Measurements from ENCODE around the gene CNBP. TPM values are rescaled to one million over a fixed set of nuclear protein-coding genes. Genes with fewer than 3 reads are reported as not detected.
A peak's percentile ranks its signal among the peaks of the same experiment; 100 is the strongest.

CNBP gene
- total RNA-seq, 4 donors from 2014 or later, result 355 to 461 (median 405) TPM

DNA sequence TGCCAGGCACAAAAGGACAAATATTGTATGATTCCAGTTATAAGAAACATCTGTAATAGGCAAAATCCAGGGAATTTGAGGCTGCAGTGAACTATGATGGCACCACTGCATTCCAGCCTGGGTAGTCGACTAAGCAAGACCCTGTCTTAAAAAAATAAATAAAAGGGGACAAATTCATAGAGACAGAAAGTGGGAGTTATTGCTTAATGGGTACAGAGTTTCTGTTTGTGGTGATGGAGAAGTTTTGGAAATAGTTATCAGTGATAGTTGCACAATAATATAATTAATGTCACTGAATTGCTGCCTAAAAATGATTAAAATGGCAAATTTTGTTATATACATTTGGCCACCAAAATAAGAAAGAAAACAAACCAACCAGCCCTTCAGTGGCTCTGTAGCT lies 27.6 kb upstream of the CNBP start:
- Histone ChIP-seq H3K4me3 (no peak overlapping the region), H3K4me1 (peaks cover 0 to 5% of the 10 kb centered on the region in 2 donors), H3K36me3 (no peaks in the 10 kb centered on the region), H3K9me3 (no peaks in the 10 kb centered on the region), H3K27ac (peak overlapping the region; percentile 65 to 69), H3K27me3 (no peaks in the 10 kb centered on the region)
- intact Hi-C loops (cut with DNase I; ENCODE audit: low total_unique reads), result no loop called here
- DNase-seq, result no peak
- TF ChIP-seq POLR2A (IDR thresholded peaks at IDR 0.05), result no peak
- TF ChIP-seq, protein P1, sequence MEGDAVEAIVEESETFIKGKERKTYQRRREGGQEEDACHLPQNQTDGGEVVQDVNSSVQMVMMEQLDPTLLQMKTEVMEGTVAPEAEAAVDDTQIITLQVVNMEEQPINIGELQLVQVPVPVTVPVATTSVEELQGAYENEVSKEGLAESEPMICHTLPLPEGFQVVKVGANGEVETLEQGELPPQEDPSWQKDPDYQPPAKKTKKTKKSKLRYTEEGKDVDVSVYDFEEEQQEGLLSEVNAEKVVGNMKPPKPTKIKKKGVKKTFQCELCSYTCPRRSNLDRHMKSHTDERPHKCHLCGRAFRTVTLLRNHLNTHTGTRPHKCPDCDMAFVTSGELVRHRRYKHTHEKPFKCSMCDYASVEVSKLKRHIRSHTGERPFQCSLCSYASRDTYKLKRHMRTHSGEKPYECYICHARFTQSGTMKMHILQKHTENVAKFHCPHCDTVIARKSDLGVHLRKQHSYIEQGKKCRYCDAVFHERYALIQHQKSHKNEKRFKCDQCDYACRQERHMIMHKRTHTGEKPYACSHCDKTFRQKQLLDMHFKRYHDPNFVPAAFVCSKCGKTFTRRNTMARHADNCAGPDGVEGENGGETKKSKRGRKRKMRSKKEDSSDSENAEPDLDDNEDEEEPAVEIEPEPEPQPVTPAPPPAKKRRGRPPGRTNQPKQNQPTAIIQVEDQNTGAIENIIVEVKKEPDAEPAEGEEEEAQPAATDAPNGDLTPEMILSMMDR (IDR thresholded peaks at IDR 0.05), result no peak

DNA sequence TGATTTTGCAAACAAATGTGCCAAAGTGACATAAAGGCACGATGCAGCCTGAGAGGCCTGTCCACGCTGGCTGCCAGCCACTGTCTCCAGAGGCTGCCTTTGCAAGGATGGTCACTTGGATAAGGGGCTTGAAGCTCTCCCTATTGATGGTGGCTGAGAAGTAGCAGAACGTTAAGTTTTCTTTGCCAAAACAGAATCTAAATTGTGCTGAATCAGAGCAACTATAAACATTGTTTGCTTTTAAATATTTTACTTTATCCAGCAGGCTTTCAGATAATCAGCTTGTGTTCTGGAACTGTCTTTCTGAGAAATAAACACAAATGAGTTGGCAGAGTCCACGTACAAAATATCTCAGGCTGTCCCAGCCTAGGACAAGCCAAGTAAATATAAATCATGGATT lies 23.8 kb upstream of the CNBP start:
- intact Hi-C loops (cut with DNase I; ENCODE audit: low total_unique reads), result no loop called here
- DNase-seq, result peak in 1 of 2 donors; percentile 33
- no peaks in the 10 kb centered on the region for H3K27me3 ChIP-seq

DNA sequence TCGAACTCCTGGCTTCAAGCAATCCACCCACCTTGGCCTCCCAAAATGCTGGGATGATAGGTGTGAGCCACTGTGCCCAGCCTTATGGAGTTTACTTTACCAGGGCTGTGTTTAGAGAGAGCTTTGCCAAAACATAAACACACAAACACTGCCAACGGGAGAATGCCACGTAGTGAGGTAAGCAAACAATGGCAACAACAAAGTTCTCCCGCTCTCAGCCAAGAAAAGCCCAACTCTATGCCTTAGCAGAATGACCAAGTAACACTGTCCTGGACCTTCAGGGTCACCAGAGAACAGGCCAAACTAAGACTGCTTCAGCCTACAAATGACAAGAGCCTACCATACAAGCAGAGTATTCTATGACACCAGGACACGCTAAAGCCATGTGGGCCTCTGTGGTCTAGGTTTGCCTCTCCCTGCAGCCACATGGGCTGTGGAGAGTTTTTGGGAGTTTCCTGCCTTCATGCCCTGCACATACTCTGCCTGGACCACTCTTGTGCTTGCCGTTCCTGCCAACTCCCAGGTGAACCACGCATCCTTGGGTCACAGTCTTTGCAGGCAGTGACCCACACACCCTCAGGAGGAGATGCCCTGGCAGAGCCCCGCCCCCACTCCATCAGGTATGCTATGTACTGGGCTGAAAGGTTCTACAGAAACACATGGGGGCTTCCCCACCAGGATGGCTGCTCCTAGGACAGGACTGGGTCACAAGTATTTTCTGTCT lies 21.6 kb upstream of the CNBP start:
- no peak for DNase-seq
- H3K36me3 ChIP-seq, result no peaks in the 10 kb centered on the region
- H3K4me1 ChIP-seq, result no peaks in the 10 kb centered on the region
- no peaks in the 10 kb centered on the region for H3K9me3 ChIP-seq
- H3K27ac ChIP-seq, result no peak overlapping the region
- no peak overlapping the region for H3K4me3 ChIP-seq
- intact Hi-C loops (cut with DNase I; ENCODE audit: low total_unique reads), result no loop called here
- no peaks in the 10 kb centered on the region for H3K27me3 ChIP-seq
- no peak for TF ChIP-seq POLR2A (IDR thresholded peaks at IDR 0.05)
- TF ChIP-seq, protein P1 (IDR thresholded peaks at IDR 0.05), result no peak

More for the DNA sequence above, 23.8 kb upstream of the CNBP start:
- Histone ChIP-seq H3K27ac (peak overlapping the region; percentile 59 to 86), H3K4me1 (peaks cover 0 to 5% of the 10 kb centered on the region in 2 donors), H3K36me3 (no peaks in the 10 kb centered on the region), H3K9me3 (no peaks in the 10 kb centered on the region), H3K4me3 (no peak overlapping the region)
- TF ChIP-seq, protein P1 (IDR thresholded peaks at IDR 0.05), result no peak
- TF ChIP-seq POLR2A (IDR thresholded peaks at IDR 0.05), result no peak

DNA sequence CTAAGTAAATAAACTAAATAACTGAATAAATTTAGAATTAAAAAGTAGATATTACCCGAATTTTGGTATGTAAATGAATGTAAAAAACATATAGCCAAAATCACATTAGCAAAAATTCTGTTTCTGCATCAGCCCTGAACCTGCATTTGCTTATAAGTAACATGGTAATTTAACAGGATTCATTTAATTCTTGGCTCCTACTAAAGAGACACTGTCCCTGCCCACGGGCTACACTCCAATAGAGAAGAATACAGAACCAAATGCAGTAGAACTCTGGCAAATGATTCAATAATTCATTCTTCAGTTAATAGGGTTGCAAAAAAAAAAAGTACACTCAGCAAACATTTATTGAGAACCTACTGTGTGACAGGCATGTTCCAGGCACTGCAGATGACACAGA lies 20.8 kb upstream of the CNBP start:
- Histone ChIP-seq H3K4me3 (no peak overlapping the region), H3K4me1 (no peaks in the 10 kb centered on the region), H3K9me3 (no peaks in the 10 kb centered on the region), H3K27me3 (no peaks in the 10 kb centered on the region), H3K36me3 (no peaks in the 10 kb centered on the region), H3K27ac (no peak overlapping the region)
- no peak for DNase-seq
- intact Hi-C loops (cut with DNase I; ENCODE audit: low total_unique reads), result no loop called here
- no peak for TF ChIP-seq POLR2A (IDR thresholded peaks at IDR 0.05)
- TF ChIP-seq, protein P1 (IDR thresholded peaks at IDR 0.05), result no peak

DNA sequence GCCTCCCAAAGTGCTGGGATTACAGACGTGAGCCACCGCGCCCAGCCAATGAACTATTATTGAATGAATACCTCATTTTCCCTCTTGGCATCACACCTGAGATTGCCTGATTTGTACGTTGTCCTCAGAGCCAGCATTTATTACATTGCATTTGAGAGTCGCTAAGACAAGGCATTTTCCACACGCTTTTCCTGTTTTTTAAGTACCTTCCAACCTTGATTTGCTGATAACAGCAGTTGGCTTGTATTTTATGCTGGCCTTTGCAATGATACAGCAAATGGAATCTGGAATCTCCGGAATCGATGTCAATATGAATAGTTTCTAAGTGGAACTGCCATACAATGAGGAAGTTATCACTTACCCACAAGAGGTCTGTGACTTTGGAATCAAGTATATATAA lies 15.7 kb upstream of the CNBP start:
- TF ChIP-seq, protein P1 (IDR thresholded peaks at IDR 0.05), result no peak
- no peak for TF ChIP-seq POLR2A (IDR thresholded peaks at IDR 0.05)
- no peaks in the 10 kb centered on the region for H3K9me3 ChIP-seq
- DNase-seq, result no peak
- H3K27me3 ChIP-seq, result no peaks in the 10 kb centered on the region
- no peaks in the 10 kb centered on the region for H3K36me3 ChIP-seq
- H3K27ac ChIP-seq, result no peak overlapping the region
- no peak overlapping the region for H3K4me3 ChIP-seq
- H3K4me1 ChIP-seq, result no peaks in the 10 kb centered on the region
- intact Hi-C loops (cut with DNase I; ENCODE audit: low total_unique reads), result no loop called here
